Stimulated activated naive CD8-positive, alpha-beta T cell treated with anti-CD3 and anti-CD28 coated beads, Interleukin-15, Interleukin-2, amounts not matched to agents 100 ng/mL and 50 ng/mL, for 24 hours (primary cell): ENCODE results near the gene AGER.
A peak's percentile ranks its signal among the peaks of the same experiment; 100 is the strongest.
"Not testable (repeated sequence)": the region's sequence is repeated elsewhere in the genome, so short reads cannot be mapped to it uniquely, and the experiment has no call there.

Source experiments
- H3K27ac Mint-ChIP-seq: one replicate; pipeline ENCODE4 v1.8.0; 2021; ENCODE audit warnings: mild to moderate bottlenecking, mixed read lengths
- H3K27me3 Mint-ChIP-seq: one replicate; pipeline ENCODE4 v1.8.0; 2021; ENCODE audit warnings: mixed read lengths
- H3K36me3 Mint-ChIP-seq: one replicate; pipeline ENCODE4 v1.8.0; 2021; ENCODE audit warnings: low read depth, mixed read lengths
- H3K4me1 Mint-ChIP-seq: one replicate; pipeline ENCODE4 v1.8.0; 2021; ENCODE audit warnings: low read depth, mixed read lengths
- H3K4me3 Mint-ChIP-seq: one replicate; pipeline ENCODE4 v1.8.0; 2021; ENCODE audit warnings: mild to moderate bottlenecking, mixed read lengths
- H3K9me3 Mint-ChIP-seq: one replicate; pipeline ENCODE4 v1.8.0; 2021; ENCODE audit warnings: mixed read lengths

The AGER gene

GRCh38 chr6:32193096-32193495 lies 9.0 kb upstream of the AGER start:
- H3K27me3 Mint-ChIP-seq, H3K36me3 Mint-ChIP-seq, H3K9me3 Mint-ChIP-seq: not testable (repeated sequence)
- Mint-ChIP-seq H3K4me1 (peaks cover 63% of the 10 kb centered on the region), H3K4me3 (peak overlapping the region; percentile 94), H3K27ac (peak overlapping the region; percentile 96)

- no peaks in the 10 kb centered on the region for H3K27me3 Mint-ChIP-seq
- H3K27ac Mint-ChIP-seq, result peak within 1 kb of the TSS; percentile 96
- peaks cover 68% of the 10 kb centered on the region for H3K4me1 Mint-ChIP-seq
- peaks cover 11% of the 10 kb centered on the region for H3K36me3 Mint-ChIP-seq
- peak within 1 kb of the TSS; percentile 94 for H3K4me3 Mint-ChIP-seq
- no peaks in the 10 kb centered on the region for H3K9me3 Mint-ChIP-seq
Observed at GRCh38 chr6:32192608-32193039, 8.6 kb upstream of the AGER start, which contains the start of gene GPSM3. Gene GPSM3 (minus strand): TSS chr6:32192643. CDS start chr6:32192513, 130 bp downstream.

GRCh38 chr6:32191696-32192607 lies 7.9 kb upstream of the AGER start:
- peak overlapping the region; percentile 94 for H3K4me3 Mint-ChIP-seq
- H3K27ac Mint-ChIP-seq, result peak overlapping the region; percentile 96
- peaks cover 72% of the 10 kb centered on the region for H3K4me1 Mint-ChIP-seq
- no peaks in the 10 kb centered on the region for H3K27me3 Mint-ChIP-seq
- H3K9me3 Mint-ChIP-seq, result no peaks in the 10 kb centered on the region
- H3K36me3 Mint-ChIP-seq, result peaks cover 18% of the 10 kb centered on the region

DNA sequence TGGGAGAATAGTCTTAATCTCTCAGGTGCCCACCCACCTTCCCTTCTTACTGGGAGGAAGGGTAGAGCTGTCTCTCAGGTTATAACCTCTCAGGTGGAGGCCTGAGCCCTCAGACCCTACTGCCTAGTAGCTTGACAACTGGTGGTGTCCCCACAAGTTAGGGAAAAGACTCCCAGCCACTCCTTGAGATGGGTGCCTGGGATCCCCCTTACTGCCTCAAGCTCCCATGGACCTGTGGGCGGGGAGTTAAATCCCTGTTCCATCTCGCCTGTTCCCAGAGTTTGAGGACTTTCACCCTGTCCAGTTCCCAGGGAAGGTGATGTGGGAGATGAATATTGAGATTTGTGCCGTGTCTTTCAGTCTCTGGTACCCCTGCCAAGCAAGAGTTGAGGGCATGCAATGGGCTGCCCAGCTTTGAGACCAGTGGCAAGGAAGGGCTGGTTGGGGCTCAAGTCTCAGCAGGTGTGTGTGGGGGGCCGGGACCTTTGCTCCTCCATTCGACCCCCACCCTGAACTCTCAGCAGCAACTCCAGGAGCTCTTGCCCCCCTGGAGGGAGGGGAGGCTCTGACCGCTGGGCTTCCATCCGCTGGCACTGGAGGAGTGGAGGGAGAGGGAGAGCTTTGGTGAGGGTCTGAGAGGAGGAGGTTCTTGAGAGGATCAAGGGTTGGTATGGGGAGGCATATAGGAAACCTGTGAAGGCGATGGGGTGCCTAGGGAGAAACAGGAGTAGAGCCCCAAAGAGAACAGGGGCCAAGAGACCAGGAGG lies 7.0 kb upstream of the AGER start:
- peak overlapping the region; percentile 94 for H3K4me3 Mint-ChIP-seq
- H3K36me3 Mint-ChIP-seq, result peaks cover 26% of the 10 kb centered on the region
- peaks cover 73% of the 10 kb centered on the region for H3K4me1 Mint-ChIP-seq

GRCh38 chr6:32190054-32190851 lies 6.2 kb upstream of the AGER start, which contains the start of gene PBX2:
Gene PBX2 (minus strand): TSS chr6:32190202. CDS start chr6:32189915, 287 bp downstream.
- Mint-ChIP-seq H3K4me1 (peaks cover 80% of the 10 kb centered on the region), H3K27me3 (no peaks in the 10 kb centered on the region), H3K36me3 (peaks cover 33% of the 10 kb centered on the region), H3K27ac (peak within 1 kb of the TSS; percentile 96), H3K9me3 (no peaks in the 10 kb centered on the region), H3K4me3 (peak within 1 kb of the TSS; percentile 94)

More for the DNA sequence above, 7.0 kb upstream of the AGER start:
- peak overlapping the region; percentile 96 for H3K27ac Mint-ChIP-seq
- no peaks in the 10 kb centered on the region for H3K27me3 Mint-ChIP-seq
- no peaks in the 10 kb centered on the region for H3K9me3 Mint-ChIP-seq

GRCh38 chr6:32189742-32190053 lies 5.6 kb upstream of the AGER start:
- H3K4me3 Mint-ChIP-seq, result peak overlapping the region; percentile 90
- H3K27me3 Mint-ChIP-seq, result no peaks in the 10 kb centered on the region
- H3K36me3 Mint-ChIP-seq, result peaks cover 33% of the 10 kb centered on the region
- H3K9me3 Mint-ChIP-seq, result no peaks in the 10 kb centered on the region
- peaks cover 74% of the 10 kb centered on the region for H3K4me1 Mint-ChIP-seq
- H3K27ac Mint-ChIP-seq, result peak overlapping the region; percentile 89

GRCh38 chr6:32189069-32189741 lies 5.2 kb upstream of the AGER start:
- Mint-ChIP-seq H3K27ac (peak overlapping the region; percentile 89), H3K27me3 (no peaks in the 10 kb centered on the region), H3K4me3 (peak overlapping the region; percentile 90), H3K4me1 (peaks cover 69% of the 10 kb centered on the region), H3K36me3 (peaks cover 33% of the 10 kb centered on the region), H3K9me3 (no peaks in the 10 kb centered on the region)

DNA sequence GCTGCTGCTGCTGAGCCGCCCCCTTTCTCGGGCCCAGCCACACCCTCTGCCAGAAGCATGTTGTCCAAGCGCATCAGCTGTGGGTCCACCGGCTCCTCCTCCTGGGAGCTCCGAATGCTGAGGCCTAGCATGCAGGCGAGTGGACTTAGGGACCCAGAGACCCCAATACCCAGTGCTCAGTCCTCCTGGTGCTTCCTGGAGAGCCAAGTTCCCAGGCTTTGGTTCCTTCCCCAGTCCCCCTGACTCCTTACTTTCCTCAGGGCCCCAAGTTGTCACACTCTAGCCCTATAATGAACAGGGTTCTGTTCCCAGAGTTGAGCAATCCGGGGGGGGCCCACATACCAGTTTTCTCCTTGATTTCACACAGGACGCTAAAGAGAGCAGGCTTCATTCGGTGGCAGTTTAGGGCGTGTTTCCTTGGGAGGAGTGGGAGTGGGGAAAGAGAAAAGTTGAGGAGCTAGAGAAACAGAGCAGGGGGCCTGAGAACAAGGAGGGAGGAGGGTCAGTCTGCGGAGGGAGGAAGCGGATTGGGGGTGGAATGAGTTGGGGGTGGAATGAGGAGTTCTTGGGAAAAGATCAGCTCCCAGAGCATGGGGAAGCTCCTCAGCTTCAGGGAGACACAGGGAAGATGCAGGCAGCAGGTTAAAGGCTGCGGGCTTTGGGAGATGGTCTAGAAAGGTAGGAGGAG lies 4.5 kb upstream of the AGER start:
- Mint-ChIP-seq H3K36me3 (peaks cover 34% of the 10 kb centered on the region), H3K27ac (peak overlapping the region; percentile 89), H3K27me3 (no peaks in the 10 kb centered on the region), H3K4me1 (peaks cover 65% of the 10 kb centered on the region), H3K9me3 (no peaks in the 10 kb centered on the region), H3K4me3 (peak overlapping the region; percentile 90)

- H3K27ac Mint-ChIP-seq, result peak overlapping the region; percentile 90
- H3K4me1 Mint-ChIP-seq, result peaks cover 65% of the 10 kb centered on the region
- H3K36me3 Mint-ChIP-seq, result peaks cover 40% of the 10 kb centered on the region
- H3K9me3 Mint-ChIP-seq, H3K27me3 Mint-ChIP-seq: not testable (repeated sequence)
- peak overlapping the region; percentile 90 for H3K4me3 Mint-ChIP-seq
Observed at GRCh38 chr6:32187725-32188380, 3.8 kb upstream of the AGER start.

- Mint-ChIP-seq H3K36me3 (peaks cover 45% of the 10 kb centered on the region), H3K27ac (peak overlapping the region; percentile 90), H3K4me1 (peaks cover 67% of the 10 kb centered on the region), H3K9me3 (no peaks in the 10 kb centered on the region), H3K27me3 (no peaks in the 10 kb centered on the region), H3K4me3 (peak overlapping the region; percentile 90)
Observed at GRCh38 chr6:32187009-32187709, 3.1 kb upstream of the AGER start.

DNA sequence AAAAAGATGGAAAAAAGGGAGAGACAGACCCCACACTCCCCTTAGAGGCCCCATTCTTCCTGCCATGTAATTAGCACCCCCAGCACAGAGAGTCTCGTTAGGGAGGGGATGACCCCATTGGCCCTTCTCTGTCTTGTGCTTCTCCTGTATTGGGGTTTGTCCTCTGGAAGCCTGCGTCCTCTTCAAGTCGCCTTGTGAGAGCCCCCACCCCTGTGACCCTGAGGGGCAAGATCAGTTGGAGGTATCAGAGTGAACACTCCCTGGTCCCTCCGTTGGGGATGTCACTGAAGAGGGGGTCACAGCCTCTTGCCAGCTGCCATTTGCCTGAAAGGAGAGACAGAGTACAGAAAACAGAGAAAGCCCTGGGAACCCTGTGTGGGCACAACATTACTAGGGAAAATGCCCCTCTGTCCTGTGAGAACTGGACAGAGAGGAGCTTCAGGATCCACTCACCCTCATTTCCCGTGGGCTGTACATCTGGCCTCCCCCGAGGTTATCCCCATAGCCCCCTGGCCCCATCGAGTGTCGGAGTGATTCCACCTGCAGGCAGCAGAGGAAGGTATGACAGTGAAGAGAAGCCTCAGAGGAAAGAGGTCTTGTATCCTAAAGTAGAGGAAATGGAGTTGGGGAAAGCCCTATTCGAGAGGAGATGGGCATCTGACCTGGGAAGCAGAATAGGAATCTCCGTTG lies 2.2 kb upstream of the AGER start:
- Mint-ChIP-seq H3K4me3 (peak overlapping the region; percentile 90), H3K4me1 (peaks cover 60% of the 10 kb centered on the region), H3K36me3 (peaks cover 48% of the 10 kb centered on the region), H3K27ac (peak overlapping the region; percentile 90)
- H3K27me3 Mint-ChIP-seq, H3K9me3 Mint-ChIP-seq: not testable (repeated sequence)

DNA sequence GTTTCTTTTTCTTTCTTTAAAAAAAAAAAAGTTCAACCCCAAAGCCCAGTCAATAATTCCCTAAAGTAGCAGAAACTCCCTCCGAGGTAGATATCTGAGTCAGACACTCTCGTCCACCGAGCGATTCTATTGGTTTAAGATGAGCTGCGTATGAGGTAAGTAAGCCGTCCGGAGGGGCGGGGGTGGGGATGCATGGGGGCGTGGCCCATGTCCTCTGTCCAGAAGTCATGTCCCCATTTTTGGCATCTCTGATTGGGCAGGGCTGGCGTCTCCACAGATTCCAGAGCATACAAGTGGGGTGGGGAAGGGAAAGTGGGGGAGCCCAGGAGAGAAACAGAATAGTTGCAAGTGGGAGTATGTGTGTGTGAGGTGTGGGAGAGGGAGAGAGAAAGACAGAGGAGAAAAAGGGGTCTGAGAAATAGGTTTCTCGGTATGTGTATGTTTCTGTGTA lies 1.7 kb upstream of the AGER start:
- not testable (repeated sequence) for H3K4me3 Mint-ChIP-seq, H3K27me3 Mint-ChIP-seq, H3K9me3 Mint-ChIP-seq
- Mint-ChIP-seq H3K27ac (peak overlapping the region; percentile 90), H3K36me3 (peaks cover 52% of the 10 kb centered on the region), H3K4me1 (peaks cover 58% of the 10 kb centered on the region)
